ENCODE results near the gene NUDT7.

NUDT7 gene

GRCh38 chr16:77782694-77783093, 60.4 kb downstream of the NUDT7 start:
- FAIRE-seq, result no peak

- no peak for FAIRE-seq
Measured at GRCh38 chr16:77784441-77785372, 62.4 kb downstream of the NUDT7 start.

- FAIRE-seq, result no peak
Measured at GRCh38 chr16:77785373-77785764, 63.1 kb downstream of the NUDT7 start.

GRCh38 chr16:77786186-77786847, 64.0 kb downstream of the NUDT7 start:
- FAIRE-seq, result no peak

GRCh38 chr16:77787452-77787851, 65.1 kb downstream of the NUDT7 start:
- no peak for FAIRE-seq

GRCh38 chr16:77788181-77789084, 66.1 kb downstream of the NUDT7 start, which contains the start of gene VAT1L:
VAT1L (plus strand) TSS chr16:77788564; CDS start chr16:77788683, 119 bp downstream.
- FAIRE-seq, result no peak

- no peak for FAIRE-seq
Measured at GRCh38 chr16:77789085-77790008, 67.0 kb downstream of the NUDT7 start.

GRCh38 chr16:77790009-77790372, 67.7 kb downstream of the NUDT7 start:
- no peak for FAIRE-seq

- no peak for FAIRE-seq
Measured at GRCh38 chr16:77790912-77791311, 68.6 kb downstream of the NUDT7 start.
